ENCODE measurements around the gene ZSCAN18.

Gene ZSCAN18

DNA sequence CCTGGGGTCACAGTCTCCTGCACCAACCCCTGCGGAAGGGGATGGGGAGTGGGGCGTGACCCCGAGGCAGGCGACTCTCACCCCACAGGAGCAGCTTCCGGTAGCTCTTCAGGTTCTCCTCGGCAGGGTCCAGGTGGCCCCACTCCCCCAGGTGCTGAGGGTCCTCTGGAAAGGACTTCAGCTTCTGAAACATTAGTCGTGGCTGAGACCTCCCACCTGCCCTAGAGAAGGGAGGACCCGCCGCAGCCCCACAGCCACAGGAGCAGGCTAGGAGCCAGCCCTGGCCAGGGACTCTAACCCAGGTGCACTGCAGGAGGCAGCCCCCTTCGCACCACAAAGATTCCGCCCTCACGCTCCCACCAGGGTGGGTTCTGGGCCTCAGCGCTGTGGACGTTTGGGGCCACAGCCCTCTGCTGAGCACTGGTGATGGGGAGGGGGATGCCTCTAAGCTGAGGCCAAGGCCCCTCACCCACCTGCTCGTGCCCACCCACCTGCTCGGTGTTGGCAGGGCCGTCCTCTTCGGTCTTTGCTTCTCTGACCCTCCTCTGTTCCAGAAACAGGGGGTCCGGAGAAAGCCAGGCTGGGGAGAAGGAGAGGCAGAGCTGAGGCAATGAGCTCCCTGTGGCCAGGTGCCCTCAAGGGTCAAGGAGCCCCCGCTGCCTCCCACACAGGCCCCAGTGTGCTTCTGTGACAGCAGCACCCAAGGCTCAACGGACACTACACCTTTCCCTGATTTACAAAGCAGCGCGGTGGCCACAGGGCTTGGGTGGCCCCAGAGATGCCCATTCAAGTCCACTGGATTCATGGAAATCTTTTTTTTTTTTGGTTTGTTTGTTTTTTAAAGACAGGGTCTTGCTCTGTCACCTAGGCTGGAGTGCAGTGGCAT lies 11.0 kb downstream of the ZSCAN18 start:
- no peaks in the 10 kb centered on the region for H3K4me1 ChIP-seq (ENCODE audit: control insufficient read depth, insufficient read depth, low read length)
- peaks cover 11 to 70% of the 10 kb centered on the region in 2 donors for H3K9me3 ChIP-seq (ENCODE audit: control insufficient read depth in 2 of 2, low read length in 2 of 2)
- H3K9ac ChIP-seq (ENCODE audit: low read length in 2 of 2): no peak overlapping the region
- no peak overlapping the region for H3K27ac ChIP-seq (ENCODE audit: low read length)
- H3K4me3 ChIP-seq (ENCODE audit: low read length in 2 of 2): no peak overlapping the region
- H3K36me3 ChIP-seq (ENCODE audit: control insufficient read depth in 2 of 2, insufficient read depth in 2 of 2, low read length in 2 of 2): peaks cover 45 to 51% of the 10 kb centered on the region in 2 donors
- no peaks in the 10 kb centered on the region for H3K27me3 ChIP-seq (ENCODE audit: control insufficient read depth in 1 of 2, insufficient read depth in 2 of 2, low read length in 2 of 2)

DNA sequence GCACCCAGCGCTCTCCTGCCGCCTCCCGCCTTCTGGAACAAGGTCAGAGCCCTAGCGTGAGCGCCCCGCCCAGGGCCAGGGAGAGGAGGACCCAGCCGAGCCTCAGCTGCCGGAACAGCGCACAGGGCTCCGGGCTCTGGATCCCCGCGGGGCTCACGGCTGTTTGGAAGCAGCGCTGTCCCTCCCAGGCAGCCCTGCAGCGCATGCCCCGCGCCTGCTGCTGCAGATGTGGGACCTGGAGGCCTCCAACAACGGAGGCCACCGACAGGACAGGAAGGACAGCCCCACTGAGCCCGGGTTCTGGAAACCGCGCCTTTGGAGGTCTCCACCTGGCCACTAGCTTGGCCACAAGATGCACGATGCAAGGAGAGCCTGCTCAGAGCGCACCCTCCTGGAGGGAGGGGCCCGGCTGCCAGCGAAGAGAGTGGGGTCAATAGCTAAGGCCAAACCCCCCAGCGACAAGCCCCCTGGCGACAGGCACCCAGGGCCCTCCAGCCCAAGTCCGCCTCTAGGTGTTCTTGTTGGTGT lies 12.6 kb downstream of the ZSCAN18 start:
- H3K9ac ChIP-seq (ENCODE audit: low read length in 2 of 2): no peak overlapping the region
- no peaks in the 10 kb centered on the region for H3K27me3 ChIP-seq (ENCODE audit: control insufficient read depth in 1 of 2, insufficient read depth in 2 of 2, low read length in 2 of 2)
- no peak overlapping the region for H3K27ac ChIP-seq (ENCODE audit: low read length)
- H3K4me3 ChIP-seq (ENCODE audit: low read length in 2 of 2): no peak overlapping the region
- peaks cover 11 to 76% of the 10 kb centered on the region in 2 donors for H3K9me3 ChIP-seq (ENCODE audit: control insufficient read depth in 2 of 2, low read length in 2 of 2)
- H3K4me1 ChIP-seq (ENCODE audit: control insufficient read depth, insufficient read depth, low read length): no peaks in the 10 kb centered on the region
- H3K36me3 ChIP-seq (ENCODE audit: control insufficient read depth in 2 of 2, insufficient read depth in 2 of 2, low read length in 2 of 2): peaks cover 45 to 46% of the 10 kb centered on the region in 2 donors

- Histone ChIP-seq H3K9me3 (ENCODE audit: control insufficient read depth in 2 of 2, low read length in 2 of 2) (peaks cover 11 to 73% of the 10 kb centered on the region in 2 donors), H3K4me1 (ENCODE audit: control insufficient read depth, insufficient read depth, low read length) (no peaks in the 10 kb centered on the region), H3K36me3 (ENCODE audit: control insufficient read depth in 2 of 2, insufficient read depth in 2 of 2, low read length in 2 of 2) (peaks cover 45 to 46% of the 10 kb centered on the region in 2 donors), H3K27me3 (ENCODE audit: control insufficient read depth in 1 of 2, insufficient read depth in 2 of 2, low read length in 2 of 2) (no peaks in the 10 kb centered on the region), H3K9ac (ENCODE audit: low read length in 2 of 2) (no peak overlapping the region), H3K27ac (ENCODE audit: low read length) (no peak overlapping the region), H3K4me3 (ENCODE audit: low read length in 2 of 2) (no peak overlapping the region)
These were observed 13.3 kb downstream of the ZSCAN18 start for GRCh38 chr19:58084596-58085347.

GRCh38 chr19:58083021-58083420 lies 15.0 kb downstream of the ZSCAN18 start:
- Histone ChIP-seq H3K4me1 (ENCODE audit: control insufficient read depth, insufficient read depth, low read length) (no peaks in the 10 kb centered on the region), H3K36me3 (ENCODE audit: control insufficient read depth in 2 of 2, insufficient read depth in 2 of 2, low read length in 2 of 2) (peaks cover 39 to 41% of the 10 kb centered on the region in 2 donors), H3K27ac (ENCODE audit: low read length) (no peak overlapping the region), H3K4me3 (ENCODE audit: low read length in 2 of 2) (no peak overlapping the region), H3K9me3 (ENCODE audit: control insufficient read depth in 2 of 2, low read length in 2 of 2) (peaks cover 11 to 76% of the 10 kb centered on the region in 2 donors), H3K27me3 (ENCODE audit: control insufficient read depth in 1 of 2, insufficient read depth in 2 of 2, low read length in 2 of 2) (no peaks in the 10 kb centered on the region), H3K9ac (ENCODE audit: low read length in 2 of 2) (no peak overlapping the region)

- Histone ChIP-seq H3K36me3 (ENCODE audit: control insufficient read depth in 2 of 2, insufficient read depth in 2 of 2, low read length in 2 of 2) (peaks cover 12 to 14% of the 10 kb centered on the region in 2 donors), H3K9me3 (ENCODE audit: control insufficient read depth in 2 of 2, low read length in 2 of 2) (peaks cover 16 to 61% of the 10 kb centered on the region in 2 donors), H3K27ac (ENCODE audit: low read length) (no peak overlapping the region), H3K4me3 (ENCODE audit: low read length in 2 of 2) (no peak overlapping the region), H3K4me1 (ENCODE audit: control insufficient read depth, insufficient read depth, low read length) (no peaks in the 10 kb centered on the region), H3K9ac (ENCODE audit: low read length in 2 of 2) (no peak overlapping the region), H3K27me3 (ENCODE audit: control insufficient read depth in 1 of 2, insufficient read depth in 2 of 2, low read length in 2 of 2) (no peaks in the 10 kb centered on the region)
These were observed 18.2 kb downstream of the ZSCAN18 start for GRCh38 chr19:58079792-58080191.

DNA sequence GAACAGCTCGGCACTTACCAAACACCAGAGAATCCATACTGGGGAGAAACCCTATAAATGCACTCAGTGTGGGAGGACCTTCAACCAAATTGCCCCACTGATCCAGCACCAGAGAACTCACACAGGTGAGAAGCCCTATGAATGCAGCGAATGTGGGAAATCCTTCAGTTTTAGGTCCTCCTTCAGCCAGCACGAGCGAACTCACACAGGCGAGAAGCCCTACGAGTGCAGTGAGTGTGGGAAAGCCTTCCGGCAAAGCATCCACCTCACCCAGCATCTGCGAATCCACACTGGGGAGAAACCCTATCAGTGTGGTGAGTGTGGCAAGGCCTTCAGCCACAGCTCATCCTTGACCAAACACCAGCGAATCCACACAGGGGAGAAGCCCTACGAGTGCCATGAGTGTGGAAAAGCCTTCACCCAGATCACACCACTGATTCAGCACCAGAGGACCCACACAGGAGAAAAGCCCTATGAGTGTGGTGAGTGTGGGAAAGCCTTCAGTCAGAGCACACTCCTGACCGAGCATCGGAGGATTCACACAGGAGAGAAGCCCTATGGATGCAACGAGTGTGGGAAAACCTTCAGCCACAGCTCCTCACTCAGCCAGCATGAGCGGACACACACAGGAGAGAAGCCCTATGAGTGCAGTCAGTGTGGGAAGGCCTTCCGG lies 30.7 kb downstream of the ZSCAN18 start:
- no peaks in the 10 kb centered on the region for H3K4me1 ChIP-seq (ENCODE audit: control insufficient read depth, insufficient read depth, low read length)
- no peak overlapping the region for H3K9ac ChIP-seq (ENCODE audit: low read length in 2 of 2)
- no peak overlapping the region for H3K27ac ChIP-seq (ENCODE audit: low read length)
- H3K27me3 ChIP-seq (ENCODE audit: control insufficient read depth in 1 of 2, insufficient read depth in 2 of 2, low read length in 2 of 2): no peaks in the 10 kb centered on the region
- H3K4me3 ChIP-seq (ENCODE audit: low read length in 2 of 2): peak overlapping the region; percentile 22 to 61
- peaks cover 37 to 70% of the 10 kb centered on the region in 2 donors for H3K9me3 ChIP-seq (ENCODE audit: control insufficient read depth in 2 of 2, low read length in 2 of 2)
- H3K36me3 ChIP-seq (ENCODE audit: control insufficient read depth in 2 of 2, insufficient read depth in 2 of 2, low read length in 2 of 2): peaks cover 30 to 50% of the 10 kb centered on the region in 2 donors

- peaks cover 9% of the 10 kb centered on the region for H3K4me1 ChIP-seq (ENCODE audit: control insufficient read depth, insufficient read depth, low read length)
- no peak overlapping the region for H3K4me3 ChIP-seq (ENCODE audit: low read length in 2 of 2)
- H3K9me3 ChIP-seq (ENCODE audit: control insufficient read depth in 2 of 2, low read length in 2 of 2): peaks cover 31 to 46% of the 10 kb centered on the region in 2 donors
- H3K27me3 ChIP-seq (ENCODE audit: control insufficient read depth in 1 of 2, insufficient read depth in 2 of 2, low read length in 2 of 2): no peaks in the 10 kb centered on the region
- H3K27ac ChIP-seq (ENCODE audit: low read length): no peak overlapping the region
- no peak overlapping the region for H3K9ac ChIP-seq (ENCODE audit: low read length in 2 of 2)
- H3K36me3 ChIP-seq (ENCODE audit: control insufficient read depth in 2 of 2, insufficient read depth in 2 of 2, low read length in 2 of 2): peaks cover 31 to 45% of the 10 kb centered on the region in 2 donors
These were observed 34.3 kb downstream of the ZSCAN18 start for GRCh38 chr19:58063712-58064111.

- Histone ChIP-seq H3K27ac (ENCODE audit: low read length) (no peak overlapping the region), H3K9me3 (ENCODE audit: control insufficient read depth in 2 of 2, low read length in 2 of 2) (peaks cover 11 to 18% of the 10 kb centered on the region in 2 donors), H3K4me3 (ENCODE audit: low read length in 2 of 2) (peak overlapping the region; percentile 63 to 79), H3K9ac (ENCODE audit: low read length in 2 of 2) (no peak overlapping the region), H3K36me3 (ENCODE audit: control insufficient read depth in 2 of 2, insufficient read depth in 2 of 2, low read length in 2 of 2) (peaks cover 5 to 12% of the 10 kb centered on the region in 2 donors), H3K4me1 (ENCODE audit: control insufficient read depth, insufficient read depth, low read length) (peaks cover 13% of the 10 kb centered on the region), H3K27me3 (ENCODE audit: control insufficient read depth in 1 of 2, insufficient read depth in 2 of 2, low read length in 2 of 2) (no peaks in the 10 kb centered on the region)
These were observed 37.8 kb downstream of the ZSCAN18 start for GRCh38 chr19:58060231-58060630.

GRCh38 chr19:58059671-58060078 lies 38.4 kb downstream of the ZSCAN18 start:
- no peaks in the 10 kb centered on the region for H3K27me3 ChIP-seq (ENCODE audit: control insufficient read depth in 1 of 2, insufficient read depth in 2 of 2, low read length in 2 of 2)
- H3K36me3 ChIP-seq (ENCODE audit: control insufficient read depth in 2 of 2, insufficient read depth in 2 of 2, low read length in 2 of 2): peaks cover 5 to 6% of the 10 kb centered on the region in 2 donors
- peak overlapping the region; percentile 63 to 79 for H3K4me3 ChIP-seq (ENCODE audit: low read length in 2 of 2)
- peaks cover 9 to 16% of the 10 kb centered on the region in 2 donors for H3K9me3 ChIP-seq (ENCODE audit: control insufficient read depth in 2 of 2, low read length in 2 of 2)
- peak overlapping the region; percentile 79 to 86 for H3K9ac ChIP-seq (ENCODE audit: low read length in 2 of 2)
- H3K4me1 ChIP-seq (ENCODE audit: control insufficient read depth, insufficient read depth, low read length): peaks cover 16% of the 10 kb centered on the region
- peak overlapping the region; percentile 88 for H3K27ac ChIP-seq (ENCODE audit: low read length)

- peaks cover 3 to 5% of the 10 kb centered on the region in 2 donors for H3K36me3 ChIP-seq (ENCODE audit: control insufficient read depth in 2 of 2, insufficient read depth in 2 of 2, low read length in 2 of 2)
- H3K9ac ChIP-seq (ENCODE audit: low read length in 2 of 2): peak within 1 kb of the TSS; percentile 79 to 86
- peak within 1 kb of the TSS; percentile 88 for H3K27ac ChIP-seq (ENCODE audit: low read length)
- peak within 1 kb of the TSS; percentile 63 to 79 for H3K4me3 ChIP-seq (ENCODE audit: low read length in 2 of 2)
- no peaks in the 10 kb centered on the region for H3K27me3 ChIP-seq (ENCODE audit: control insufficient read depth in 1 of 2, insufficient read depth in 2 of 2, low read length in 2 of 2)
- H3K9me3 ChIP-seq (ENCODE audit: control insufficient read depth in 2 of 2, low read length in 2 of 2): peaks cover 9 to 15% of the 10 kb centered on the region in 2 donors
- peaks cover 16% of the 10 kb centered on the region for H3K4me1 ChIP-seq (ENCODE audit: control insufficient read depth, insufficient read depth, low read length)
These were observed 38.9 kb downstream of the ZSCAN18 start, which contains the start of gene ZNF135 for GRCh38 chr19:58059003-58059670. Gene ZNF135, plus strand, starts transcription at chr19:58059282. Its CDS starts 721 bp downstream, at chr19:58060003.

All from stomach smooth muscle (tissue), 2 donors.